Fibroblast of gingiva (primary cell): Measurements from ENCODE around the gene WNT3.
A peak's percentile ranks its signal among the peaks of the same experiment; 100 is the strongest.

Experiments
- DNase-seq: peaks from one replicate; pipeline ENCODE4 v3.0.0-alpha.2; 2011; ENCODE audit warnings: low read depth

Gene WNT3

GRCh38 chr17:46836500-46836899, 18.0 kb upstream of the WNT3 start:
- no peak for DNase-seq

- DNase-seq = no peak
Observed at GRCh38 chr17:46834846-46835245, 16.4 kb upstream of the WNT3 start.

GRCh38 chr17:46833840-46834208, 15.3 kb upstream of the WNT3 start:
- no peak for DNase-seq

- DNase-seq = peak; percentile 9
Observed at GRCh38 chr17:46832945-46833839, 14.7 kb upstream of the WNT3 start.

- no peak for DNase-seq
Observed at GRCh38 chr17:46832331-46832821, 13.9 kb upstream of the WNT3 start.

GRCh38 chr17:46831573-46832330, 13.3 kb upstream of the WNT3 start:
- no peak for DNase-seq

GRCh38 chr17:46827274-46827673, 8.8 kb upstream of the WNT3 start:
- DNase-seq = no peak

GRCh38 chr17:46826116-46826515, 7.6 kb upstream of the WNT3 start:
- DNase-seq = no peak

GRCh38 chr17:46823657-46824056, 5.2 kb upstream of the WNT3 start:
- no peak for DNase-seq

- DNase-seq = no peak
Observed at GRCh38 chr17:46822388-46822921, 4.0 kb upstream of the WNT3 start.

- no peak for DNase-seq
Observed at GRCh38 chr17:46821482-46822387, 3.2 kb upstream of the WNT3 start.

GRCh38 chr17:46820592-46821450, 2.3 kb upstream of the WNT3 start:
- DNase-seq = no peak

- no peak for DNase-seq
Observed at GRCh38 chr17:46819906-46820351, 1.4 kb upstream of the WNT3 start.

GRCh38 chr17:46818929-46819859, 702 bp upstream of the WNT3 start:
- DNase-seq = no peak

GRCh38 chr17:46817901-46818209, 637 bp downstream of the WNT3 start:
- DNase-seq = no peak

- no peak for DNase-seq
Observed at GRCh38 chr17:46817151-46817900, 1.2 kb downstream of the WNT3 start.

GRCh38 chr17:46815474-46816353, 2.8 kb downstream of the WNT3 start:
- DNase-seq = no peak

GRCh38 chr17:46814446-46814845, 4.0 kb downstream of the WNT3 start:
- DNase-seq = no peak
